HG03060 (cell line): ENCODE data around the gene CD99.

Experiments
- ATAC-seq: cut with Tn5 transposase; IDR thresholded peaks from one replicate; pipeline ENCODE4 v1.9.1; 2021; ENCODE audit warnings: low read depth, moderate number of reproducible peaks; ENCODE audit not compliant: unreplicated experiment

Gene CD99, protein sequence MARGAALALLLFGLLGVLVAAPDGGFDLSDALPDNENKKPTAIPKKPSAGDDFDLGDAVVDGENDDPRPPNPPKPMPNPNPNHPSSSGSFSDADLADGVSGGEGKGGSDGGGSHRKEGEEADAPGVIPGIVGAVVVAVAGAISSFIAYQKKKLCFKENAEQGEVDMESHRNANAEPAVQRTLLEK

DNA sequence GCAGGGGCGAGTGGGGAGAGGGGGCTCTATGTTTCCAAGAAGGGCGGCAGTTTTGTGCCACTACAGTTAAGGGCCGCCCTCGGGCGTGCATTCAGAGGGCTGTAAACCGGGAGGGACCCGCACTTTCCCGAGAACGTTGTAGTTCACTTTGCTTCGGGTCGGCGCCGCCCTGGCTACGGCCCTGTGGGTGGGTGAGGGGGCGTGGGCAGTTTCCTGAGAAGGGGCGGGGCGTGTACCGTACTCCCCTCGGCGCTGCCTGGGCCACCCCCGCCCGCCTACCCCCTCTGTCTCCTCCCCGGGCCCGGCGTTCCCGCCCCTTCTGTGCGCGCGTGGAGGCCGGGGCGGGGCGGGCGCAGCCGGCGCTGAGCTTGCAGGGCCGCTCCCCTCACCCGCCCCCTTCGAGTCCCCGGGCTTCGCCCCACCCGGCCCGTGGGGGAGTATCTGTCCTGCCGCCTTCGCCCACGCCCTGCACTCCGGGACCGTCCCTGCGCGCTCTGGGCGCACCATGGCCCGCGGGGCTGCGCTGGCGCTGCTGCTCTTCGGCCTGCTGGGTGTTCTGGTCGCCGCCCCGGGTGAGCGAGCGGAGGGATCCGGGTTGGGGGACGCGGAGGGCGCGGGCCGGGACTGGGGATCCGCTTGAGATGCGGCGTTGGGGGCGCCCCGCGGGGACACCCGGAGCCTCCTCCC lies at the start of gene CD99:
CD99 (plus strand) TSS at position 440 of the 687 bp plus-strand sequence; CDS start at position 506, 66 bp downstream.
- peak; percentile 51 for ATAC-seq

DNA sequence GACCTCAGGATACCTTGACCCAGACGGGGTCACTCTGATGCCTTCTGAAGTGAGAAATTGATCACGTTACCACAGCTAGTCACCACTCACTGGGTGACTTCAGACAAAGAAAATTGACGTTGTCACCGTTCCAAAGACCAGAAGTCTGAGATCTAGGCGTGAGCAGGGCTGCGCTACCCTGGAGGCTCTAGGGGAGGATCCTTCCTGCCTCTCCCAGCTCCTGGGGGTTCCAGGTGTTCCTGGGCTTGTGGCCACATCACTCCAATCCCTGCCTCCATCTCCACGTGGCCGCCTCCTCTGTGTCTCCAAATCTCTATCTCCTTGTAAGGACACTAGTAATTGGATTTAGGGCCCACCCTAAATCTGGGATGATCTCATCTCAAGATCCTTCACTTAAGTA lies 48.9 kb upstream of the CD99 start:
- no peak for ATAC-seq

DNA sequence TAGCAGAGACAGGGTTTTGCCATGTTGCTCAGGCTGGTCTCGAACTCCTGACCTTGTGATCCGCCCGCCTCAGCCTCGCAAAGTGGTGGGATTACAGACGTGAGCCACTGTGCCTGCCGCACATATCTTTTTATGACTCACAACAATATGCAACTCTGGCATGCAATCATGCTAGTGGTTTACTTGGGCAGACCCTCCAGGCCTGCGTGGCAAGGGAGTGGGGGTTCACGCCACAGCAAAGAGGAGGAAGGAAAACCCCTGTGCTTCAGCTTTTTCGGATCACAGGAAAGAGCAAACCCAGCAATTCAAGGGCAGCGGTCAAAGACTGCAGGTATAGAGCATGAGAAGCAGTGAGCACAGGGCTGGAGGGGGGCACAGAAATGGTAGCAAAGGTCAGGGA lies 48.3 kb upstream of the CD99 start:
- no peak for ATAC-seq

DNA sequence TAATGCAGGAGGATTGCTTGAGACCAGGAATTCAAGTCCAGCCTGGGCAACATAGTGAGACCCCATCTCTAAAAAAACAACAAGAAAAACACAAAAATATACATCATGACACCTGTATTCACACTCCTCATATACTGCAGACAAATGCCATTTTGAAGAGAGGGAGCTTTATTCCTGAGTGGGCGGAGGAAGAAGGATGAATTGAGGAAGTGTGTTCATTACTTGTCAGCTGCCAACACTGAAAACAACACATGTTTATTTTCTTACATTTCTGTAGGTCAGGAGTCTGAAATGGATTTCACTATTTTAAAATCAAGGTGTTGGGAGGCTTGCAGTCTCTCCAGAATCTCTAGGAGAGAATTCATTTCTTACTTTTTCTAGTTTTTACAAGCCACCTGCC lies 47.2 kb upstream of the CD99 start:
- ATAC-seq: no peak

DNA sequence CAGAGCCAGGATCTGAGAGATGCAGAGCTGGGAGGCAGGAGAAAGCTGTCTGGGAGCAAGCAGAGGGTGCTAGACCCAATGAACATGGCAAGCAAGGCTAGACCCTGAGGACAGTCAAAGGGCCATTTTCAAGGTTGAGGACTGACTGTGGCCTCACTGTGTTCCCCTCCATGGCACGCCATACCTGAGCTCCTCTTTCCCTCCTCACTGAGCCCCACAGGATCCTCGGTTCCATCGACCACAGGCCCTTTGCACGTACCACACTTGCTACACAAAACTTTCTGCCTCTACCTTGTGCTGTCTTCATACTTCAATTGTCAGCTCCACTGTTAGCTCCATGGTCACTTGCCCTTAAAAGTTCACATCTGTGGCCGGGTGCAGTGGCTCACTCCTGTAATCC lies 45.5 kb upstream of the CD99 start:
- no peak for ATAC-seq

DNA sequence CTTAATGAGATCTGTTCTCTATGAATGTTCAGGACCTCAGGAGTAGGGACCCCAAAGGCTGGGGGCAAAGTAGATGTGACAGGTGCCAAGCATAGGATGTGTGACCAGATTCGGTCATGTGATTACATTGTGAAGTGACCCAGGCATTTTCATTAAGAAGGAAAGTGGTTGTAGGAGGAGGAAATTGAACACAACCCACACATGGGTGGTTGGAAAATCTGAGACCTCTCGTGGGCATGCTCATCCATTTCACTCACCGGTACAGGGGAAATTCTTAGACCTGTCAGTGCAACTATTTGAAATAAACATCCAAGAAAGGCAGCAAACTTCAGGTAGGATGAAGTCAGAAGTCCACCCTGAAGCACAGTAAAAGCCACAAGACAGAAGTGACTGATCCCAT lies 43.5 kb upstream of the CD99 start:
- no peak for ATAC-seq

DNA sequence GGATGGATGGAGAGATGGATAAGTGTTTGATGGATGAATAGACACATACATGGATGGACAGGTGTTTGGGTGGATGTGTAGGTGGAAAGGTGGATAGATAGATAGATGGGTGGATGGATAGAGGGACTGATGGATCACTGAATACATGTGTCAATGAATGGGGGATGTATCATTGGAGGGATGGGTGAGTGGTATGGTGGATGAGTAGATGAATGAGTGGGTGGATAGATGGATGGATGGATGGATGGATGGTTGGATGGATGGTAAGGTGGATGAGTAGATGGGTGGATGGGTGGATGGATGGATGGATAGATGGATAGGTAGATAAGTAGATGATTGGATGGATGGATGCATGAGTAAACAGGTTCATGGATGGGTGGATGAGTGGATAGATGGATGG lies 41.1 kb upstream of the CD99 start:
- ATAC-seq: no peak

DNA sequence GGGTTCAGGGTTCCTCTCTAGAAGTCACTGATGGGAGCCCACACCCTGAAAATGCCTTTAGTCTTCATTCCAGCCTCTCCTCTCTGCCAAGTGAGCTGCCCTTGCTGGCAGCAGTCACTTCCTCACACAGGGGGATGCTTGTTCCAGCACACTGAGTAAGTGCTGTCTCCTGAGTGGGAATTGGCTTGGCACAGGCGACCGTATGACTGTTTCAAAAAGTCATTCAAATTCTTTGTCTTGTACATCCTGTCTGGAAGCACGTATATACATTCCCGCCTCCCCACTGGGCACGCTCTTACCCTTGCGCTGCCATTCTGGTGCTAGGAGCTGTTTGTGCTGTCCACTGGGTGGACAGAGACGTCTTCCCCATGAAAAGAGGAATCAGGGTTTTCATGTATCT lies 40.2 kb upstream of the CD99 start:
- no peak for ATAC-seq

DNA sequence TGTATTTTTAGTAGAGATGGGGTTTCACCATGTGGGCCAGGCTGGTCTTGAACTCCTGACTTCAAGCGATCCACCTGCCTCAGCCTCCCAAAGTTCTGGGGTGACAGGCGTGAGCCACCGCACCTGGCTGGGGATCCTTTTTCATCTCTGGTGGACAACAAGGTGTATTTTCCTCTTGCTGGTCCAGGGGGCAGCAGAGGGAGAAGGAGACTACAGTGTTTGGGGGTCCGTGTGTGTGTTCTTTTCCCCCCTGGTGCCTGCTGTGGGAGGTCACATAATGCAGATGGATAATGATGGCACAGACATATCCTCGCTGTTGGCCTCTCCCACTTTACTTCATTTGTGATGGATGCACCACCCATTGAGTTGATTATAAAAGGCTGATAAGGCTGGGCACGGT lies 39.0 kb upstream of the CD99 start:
- no peak for ATAC-seq

DNA sequence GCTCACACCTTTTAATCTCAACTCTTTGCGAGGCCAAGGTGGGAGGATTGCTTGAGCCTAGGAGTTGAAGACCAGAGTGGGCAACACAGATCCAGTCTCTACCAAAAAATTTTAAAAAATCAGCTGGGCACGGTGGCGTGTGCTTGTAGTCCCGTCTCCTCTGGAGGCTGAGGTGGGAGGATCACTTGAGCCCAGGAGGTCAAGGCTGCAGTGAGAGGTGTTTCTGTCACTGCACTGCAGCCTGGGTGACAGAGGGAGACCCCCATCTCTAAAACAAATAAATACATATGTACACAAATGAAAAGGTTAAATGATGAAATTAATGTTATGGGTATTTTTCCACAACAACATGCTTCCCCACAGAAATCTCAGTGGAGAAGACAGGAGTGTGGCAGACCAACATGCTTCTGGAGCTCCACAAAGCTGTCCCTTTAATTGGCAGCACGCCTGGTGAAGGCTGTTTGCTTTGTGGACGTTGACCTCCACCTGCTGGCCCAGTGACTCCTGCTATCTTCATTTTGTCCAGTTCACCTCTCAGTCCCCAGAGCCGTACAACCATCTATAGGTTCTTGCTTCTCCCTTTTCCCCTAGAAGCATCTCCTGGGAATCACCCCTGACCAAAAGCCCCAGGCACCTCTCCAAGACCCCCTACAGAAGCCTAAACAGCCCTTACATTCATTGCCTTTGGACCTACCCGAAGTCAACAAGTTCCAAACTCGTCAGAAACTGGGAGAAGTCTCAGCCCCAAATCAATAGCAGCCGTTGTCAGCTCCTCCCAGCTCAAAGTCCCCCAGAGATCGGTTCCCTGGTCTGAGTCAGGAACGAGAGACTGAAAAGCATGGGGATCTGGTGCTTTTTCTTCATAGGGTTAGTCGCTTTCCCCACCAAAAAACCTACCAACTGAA lies 36.4 kb upstream of the CD99 start:
- ATAC-seq: no peak

DNA sequence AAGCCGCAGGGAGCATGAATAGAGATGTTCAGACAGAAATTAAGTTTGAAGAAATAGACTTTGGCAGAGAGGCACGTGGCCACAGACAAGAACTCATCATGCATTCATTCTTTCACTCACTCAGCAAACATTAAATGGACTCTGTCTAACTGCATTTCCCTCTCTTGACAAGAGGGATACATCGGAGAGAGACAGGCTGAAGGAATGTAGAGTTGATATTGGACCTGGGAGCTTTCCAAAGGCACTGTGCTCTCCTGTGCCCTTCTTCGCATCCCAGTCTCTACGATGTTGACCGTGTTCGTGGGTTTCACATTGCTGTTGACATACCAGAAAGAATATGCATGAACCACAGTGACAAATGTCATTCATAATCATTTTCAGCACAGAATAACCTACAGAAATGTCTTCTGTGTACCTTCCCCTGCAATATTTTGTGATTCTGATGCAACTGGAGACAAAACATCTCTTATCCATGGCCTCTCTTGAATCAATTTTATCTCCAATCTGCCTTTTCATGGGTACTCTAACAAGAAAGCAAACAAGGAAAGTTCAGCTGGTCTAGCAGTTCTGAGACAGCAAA lies 34.7 kb upstream of the CD99 start:
- ATAC-seq: no peak

DNA sequence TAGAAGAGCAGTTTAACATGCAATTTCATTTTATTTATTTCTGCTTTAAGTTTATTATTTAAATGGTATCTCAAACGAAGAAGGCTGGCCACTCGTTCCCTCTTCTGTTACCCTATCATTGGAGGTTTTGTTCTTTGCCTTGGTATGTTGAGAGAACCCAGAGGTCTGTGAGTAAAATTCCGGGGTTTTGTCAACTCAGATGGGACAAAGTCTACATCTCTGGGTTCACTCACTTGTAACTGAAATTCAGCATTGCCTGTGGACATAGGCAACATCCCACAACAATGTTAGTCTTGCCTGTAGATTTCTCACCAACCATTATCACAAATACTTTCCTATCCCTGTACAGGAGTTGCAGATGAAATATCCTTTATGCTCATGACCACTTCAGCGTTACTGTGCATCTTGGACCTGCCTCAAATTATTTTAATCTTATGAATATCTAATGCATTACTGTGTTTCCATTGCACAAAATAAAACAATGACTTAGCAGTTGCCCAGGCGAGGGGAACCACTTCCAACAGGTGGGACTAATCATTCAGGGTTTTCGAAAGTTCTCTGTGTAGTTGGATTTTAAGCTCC lies 33.5 kb upstream of the CD99 start:
- no peak for ATAC-seq

DNA sequence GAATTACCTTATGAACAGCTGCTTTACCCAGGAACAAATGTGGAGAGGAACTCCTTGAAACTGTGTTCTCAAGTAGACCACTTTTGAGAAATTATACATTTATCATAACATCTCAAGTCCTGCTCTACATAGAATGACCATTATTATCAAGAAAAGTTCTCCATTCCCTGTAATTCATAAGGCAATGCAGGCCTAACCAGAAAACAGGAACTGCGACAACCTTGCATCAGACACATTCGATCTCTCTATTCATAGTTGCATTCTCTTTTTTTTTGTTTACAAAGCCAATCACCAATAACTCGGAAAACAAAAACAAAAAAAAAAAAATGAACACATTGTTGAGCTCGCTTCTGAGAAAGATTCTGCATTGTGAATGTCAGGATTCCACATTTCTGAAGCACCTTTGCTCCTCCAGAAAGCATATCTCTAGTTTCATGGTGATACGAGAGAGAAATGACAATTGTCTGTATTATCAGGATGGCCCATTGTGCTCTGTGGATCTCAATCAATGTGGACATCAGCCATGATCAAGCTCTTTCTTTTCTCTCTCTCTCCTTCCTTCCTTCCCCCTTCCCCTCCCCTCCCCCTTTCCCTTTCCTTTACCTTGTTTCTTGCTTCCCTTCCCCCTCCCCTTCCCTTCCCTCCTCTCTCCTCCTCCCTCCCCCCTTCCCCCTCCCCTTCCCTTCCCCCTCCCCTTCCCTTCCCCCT lies 32.4 kb upstream of the CD99 start:
- ATAC-seq: no peak

DNA sequence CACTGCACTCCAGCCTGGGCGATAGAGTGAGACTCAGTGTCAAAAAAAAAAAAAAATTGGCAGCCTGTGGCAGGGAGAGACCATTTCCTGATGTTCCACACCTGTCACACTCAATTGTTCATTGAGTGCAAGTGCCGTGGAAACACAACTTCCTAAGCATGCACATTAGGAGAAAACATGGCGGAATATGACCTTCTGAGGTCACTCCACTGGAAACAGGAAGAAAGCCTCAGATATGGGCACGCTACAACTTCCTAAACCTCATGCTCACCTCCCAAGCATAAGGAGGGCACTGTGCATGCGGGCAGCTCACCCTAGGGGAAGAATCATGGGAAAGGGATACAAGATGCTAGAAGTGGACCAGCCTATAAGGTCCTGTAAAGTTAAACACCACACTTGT lies 28.5 kb upstream of the CD99 start:
- no peak for ATAC-seq

DNA sequence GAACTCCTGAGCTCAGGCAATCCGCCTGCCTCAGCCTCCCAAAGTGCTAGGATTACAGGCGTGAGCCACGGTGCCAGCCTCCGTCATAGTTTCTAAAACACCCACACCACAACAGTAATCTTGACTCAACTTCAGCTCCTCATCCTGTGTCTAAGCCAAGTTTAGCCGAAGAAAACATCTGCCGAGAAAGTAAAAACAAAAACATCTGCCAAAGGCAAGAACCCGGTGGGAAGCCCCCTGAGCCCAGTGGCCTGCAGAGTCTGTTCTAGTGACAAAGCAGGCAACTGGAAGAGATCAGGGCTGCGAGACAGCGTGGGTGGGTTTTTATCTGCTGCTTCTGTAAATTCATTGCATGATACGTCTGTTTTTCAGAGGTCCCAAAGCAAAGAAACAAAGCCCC lies 26.6 kb upstream of the CD99 start:
- no peak for ATAC-seq

DNA sequence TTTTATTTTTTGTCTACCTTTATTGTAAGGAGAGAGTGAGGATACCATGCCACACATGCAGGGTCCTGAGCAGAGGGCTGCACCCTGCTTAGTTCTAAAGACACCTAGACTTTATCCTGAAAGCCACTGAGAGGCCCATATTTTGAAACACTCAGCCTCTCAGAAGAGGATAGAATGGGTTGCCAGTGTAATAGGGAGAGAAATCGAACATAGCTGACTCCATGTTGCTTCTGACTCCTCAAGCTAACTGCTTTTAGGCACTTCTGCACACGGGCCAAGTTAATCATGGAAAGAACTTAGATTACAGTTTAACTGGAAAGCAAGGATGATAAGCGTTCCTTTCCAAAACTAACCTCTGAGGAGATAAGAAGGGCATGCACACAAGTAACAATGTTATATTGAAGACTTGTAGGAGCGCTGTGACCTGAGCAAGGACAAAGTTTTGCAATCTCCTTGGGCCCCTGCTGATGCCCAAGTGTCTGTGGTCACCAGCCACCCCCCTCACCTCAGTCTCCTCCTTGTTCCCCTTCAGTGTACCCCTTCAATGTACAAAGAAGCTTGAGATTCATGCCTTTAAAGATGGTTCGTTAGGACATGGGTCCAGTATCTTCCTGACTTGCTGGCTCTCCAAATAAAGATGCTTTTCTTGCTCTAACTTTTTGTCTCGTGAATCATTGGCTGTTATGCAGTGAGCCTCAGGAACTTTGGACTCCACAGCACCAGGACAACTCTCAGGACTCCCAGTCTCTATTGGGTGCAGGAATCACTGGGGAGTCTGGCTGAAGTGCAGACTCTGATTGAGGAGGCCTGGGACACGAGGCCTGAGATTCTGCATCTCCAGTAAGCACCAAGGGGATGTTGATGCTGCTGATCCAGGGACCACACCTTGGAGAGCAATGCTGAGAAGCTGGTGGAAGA lies 25.4 kb upstream of the CD99 start:
- no peak for ATAC-seq

DNA sequence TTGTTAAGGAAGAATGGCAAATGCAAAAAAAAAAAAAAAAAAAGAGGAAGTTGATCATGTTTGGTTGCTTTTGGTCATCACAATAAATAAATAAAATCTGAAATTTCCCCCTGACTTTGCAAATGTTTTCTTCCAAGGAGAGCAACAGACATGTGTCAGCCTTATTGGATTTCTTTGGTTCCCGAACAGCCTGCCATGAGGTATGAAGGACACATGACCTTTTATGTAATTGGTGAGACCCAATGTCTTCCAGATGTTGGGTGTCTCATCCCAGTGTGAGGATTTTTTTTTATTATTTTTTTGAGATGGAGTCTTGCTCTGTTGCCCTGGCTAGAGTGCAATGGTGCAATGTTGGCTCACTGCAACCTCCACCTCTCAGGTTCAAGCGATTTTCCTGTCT lies 24.6 kb upstream of the CD99 start:
- ATAC-seq: no peak

DNA sequence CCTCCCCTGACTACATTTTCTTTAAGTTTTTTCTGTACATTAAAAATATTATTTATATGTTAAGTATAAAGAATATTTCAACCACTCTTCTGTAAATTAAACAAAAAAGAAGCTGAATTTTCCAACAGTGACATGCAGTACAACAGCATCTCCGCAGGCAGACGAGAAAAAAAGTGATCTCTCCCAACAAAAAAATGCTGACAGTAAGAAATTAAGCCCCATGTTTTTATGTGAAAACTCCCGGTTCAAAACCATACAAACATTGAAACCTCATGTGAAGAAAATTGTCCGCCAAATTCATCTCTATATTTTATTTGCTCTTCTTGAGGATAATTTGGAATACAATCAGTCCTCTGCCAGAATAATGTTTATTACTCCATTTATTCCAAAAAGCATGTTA lies 20.1 kb upstream of the CD99 start:
- no peak for ATAC-seq

DNA sequence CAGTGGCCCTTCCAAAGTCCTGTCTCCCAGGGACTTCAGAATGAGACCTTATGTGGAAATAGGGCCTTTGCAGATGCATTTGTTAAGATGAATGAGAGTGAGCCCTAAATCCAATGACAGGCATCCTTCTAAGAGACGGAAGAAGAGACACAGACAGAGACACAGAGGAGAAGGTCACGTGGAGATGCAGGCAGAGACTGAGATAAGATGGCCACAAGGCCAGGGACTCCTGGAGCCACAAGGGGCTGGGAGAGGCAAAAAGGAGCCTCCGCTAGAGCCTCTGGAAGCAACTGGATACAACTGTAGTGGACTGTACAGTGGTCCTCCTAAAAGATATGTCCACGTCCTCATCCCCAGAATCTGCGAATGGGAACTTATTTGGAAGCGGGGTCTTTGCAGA lies 19.0 kb upstream of the CD99 start:
- ATAC-seq: no peak
